HEK293T (cell line): ENCODE results near the gene BCAT1.

Experiments
- CTCF ChIA-PET: fragments of 350-600 bp; formaldehyde crosslinking; extraction: SDS; loops from one replicate; lab custom pipeline; 2021; ENCODE audit warnings: antibody characterized with exemption, inconsistent platforms; lab: Yijun Ruan, JAX
- POLR2A ChIA-PET: fragments of 350-600 bp; formaldehyde crosslinking; extraction: SDS; loops from one replicate; lab custom pipeline; 2020; ENCODE audit warnings: antibody characterized with exemption, inconsistent platforms; lab: Yijun Ruan, JAX
- DNase-seq: peaks from one replicate; pipeline ENCODE4 v3.0.0; 2012; ENCODE audit warnings: mixed read lengths; ENCODE audit errors: extremely low spot score
- ARNT ChIP-seq: fragments of 450-650 bp; IDR thresholded peaks from 2 replicates; pipeline ENCODE4 v1.6.1; 2017; ENCODE audit warnings: mild to moderate bottlenecking
- BHLHE40 ChIP-seq: fragments of 450-650 bp; IDR thresholded peaks from 2 replicates; pipeline ENCODE4 v1.6.1; 2016; ENCODE audit warnings: mild to moderate bottlenecking, moderate library complexity, borderline replicate concordance
- CTBP1 ChIP-seq: fragments of 450-650 bp; IDR thresholded peaks from 2 replicates; pipeline ENCODE4 v1.6.1; 2016; ENCODE audit warnings: borderline replicate concordance
- ELF4 ChIP-seq: fragments of 450-650 bp; IDR thresholded peaks from 2 replicates; pipeline ENCODE4 v1.6.1; 2017; ENCODE audit warnings: antibody characterized with exemption
- FOXA1 ChIP-seq: fragments of 450-650 bp; IDR thresholded peaks from 2 replicates; pipeline ENCODE4 v1.6.1; 2016; ENCODE audit warnings: mild to moderate bottlenecking
- FOXK2 ChIP-seq: fragments of 450-650 bp; IDR thresholded peaks from 2 replicates; pipeline ENCODE4 v1.6.1; 2016; ENCODE audit warnings: mild to moderate bottlenecking
- FOXM1 ChIP-seq: fragments of 450-650 bp; IDR thresholded peaks from 2 replicates; pipeline ENCODE4 v1.6.1; 2017; ENCODE audit warnings: mild to moderate bottlenecking, borderline replicate concordance
- HDGF ChIP-seq: fragments of 450-650 bp; IDR thresholded peaks from 2 replicates; pipeline ENCODE4 v1.6.1; 2017; ENCODE audit warnings: antibody characterized with exemption, borderline replicate concordance
- L3MBTL2 ChIP-seq: fragments of 450-650 bp; conservative IDR thresholded peaks from 2 replicates; pipeline ENCODE4 v1.6.1; 2016; ENCODE audit warnings: mild to moderate bottlenecking
- LEF1 ChIP-seq: fragments of 450-650 bp; IDR thresholded peaks from 2 replicates; pipeline ENCODE4 v1.6.1; 2017; ENCODE audit warnings: mild to moderate bottlenecking, borderline replicate concordance
- NFRKB ChIP-seq: fragments of 450-650 bp; IDR thresholded peaks from 2 replicates; pipeline ENCODE4 v1.6.1; 2016; ENCODE audit warnings: mild to moderate bottlenecking, moderate library complexity
- PKNOX1 ChIP-seq: fragments of 450-650 bp; IDR thresholded peaks from 2 replicates; pipeline ENCODE4 v1.6.1; 2016
- SP1 ChIP-seq: fragments of 450-650 bp; IDR thresholded peaks from 2 replicates; pipeline ENCODE4 v1.6.1; 2017
- SUZ12 ChIP-seq: fragments of 450-650 bp; IDR thresholded peaks from 2 replicates; pipeline ENCODE4 v1.6.1; 2016; ENCODE audit warnings: mild to moderate bottlenecking
- TARDBP ChIP-seq: fragments of 450-650 bp; IDR thresholded peaks from 2 replicates; pipeline ENCODE4 v1.6.1; 2016
- ZNF384 ChIP-seq: fragments of 450-650 bp; IDR thresholded peaks from 2 replicates; pipeline ENCODE4 v1.6.1; 2016

Gene BCAT1

GRCh38 chr12:24948757-24949722 lies at the start of gene BCAT1:
BCAT1 (minus strand) TSS chr12:24949101; CDS start chr12:24948932, 169 bp downstream.
- ChIA-PET POLR2A (interaction anchor here (1.2 kb wide), 1 partner anchor 57 kb away, joined by 3 read pairs; no protein-coding TSS in a partner anchor), CTCF (no interaction called here)
- TF ChIP-seq L3MBTL2 (peak; percentile 85), LEF1 (no peak), HDGF (no peak), PKNOX1 (no peak), ZNF384 (no peak)
- peak; percentile 64 for DNase-seq

- DNase-seq, result no peak
- CTCF ChIA-PET, result no interaction called here
Observed at GRCh38 chr12:24997970-24998582, 49.2 kb upstream of the BCAT1 start.

GRCh38 chr12:24997496-24997895 lies 48.6 kb upstream of the BCAT1 start:
- no peak for DNase-seq
- ChIA-PET CTCF (no interaction called here), POLR2A (no interaction called here)
- no peak for TF ChIP-seq BHLHE40

More at GRCh38 chr12:24997970-24998582, 49.2 kb upstream of the BCAT1 start:
- TF ChIP-seq CTBP1 (no peak), BHLHE40 (no peak), PKNOX1 (no peak), ZNF384 (no peak), ELF4 (no peak), TARDBP (no peak), LEF1 (no peak), HDGF (no peak), SUZ12 (no peak), FOXA1 (no peak), NFRKB (no peak), SP1 (no peak), L3MBTL2 (no peak), ARNT (no peak), FOXM1 (no peak), FOXK2 (no peak)
- POLR2A ChIA-PET, result no interaction called here

- CTCF ChIA-PET, result no interaction called here
- no peak for DNase-seq
- POLR2A ChIA-PET, result no interaction called here
- TF ChIP-seq FOXK2, result no peak
- no peak for TF ChIP-seq SP1
- no peak for TF ChIP-seq TARDBP
- TF ChIP-seq PKNOX1, result no peak
- no peak for TF ChIP-seq BHLHE40
- TF ChIP-seq ZNF384, result no peak
Observed at GRCh38 chr12:24996820-24997219, 47.9 kb upstream of the BCAT1 start.

- CTCF ChIA-PET, result no interaction called here
- no peak for DNase-seq
- TF ChIP-seq FOXM1, result no peak
- TF ChIP-seq L3MBTL2, result no peak
- no peak for TF ChIP-seq SUZ12
- no peak for TF ChIP-seq CTBP1
- TF ChIP-seq HDGF, result no peak
- TF ChIP-seq ZNF384, result no peak
- no peak for TF ChIP-seq TARDBP
- no peak for TF ChIP-seq NFRKB
- TF ChIP-seq PKNOX1, result no peak
- no peak for TF ChIP-seq ELF4
- TF ChIP-seq ARNT, result no peak
- no peak for TF ChIP-seq FOXA1
- no peak for TF ChIP-seq SP1
- TF ChIP-seq FOXK2, result no peak
- no peak for TF ChIP-seq LEF1
- TF ChIP-seq BHLHE40, result no peak
- POLR2A ChIA-PET, result no interaction called here
Observed at GRCh38 chr12:24996102-24996797, 47.3 kb upstream of the BCAT1 start.
